ENCODE measurements around the gene SLC9A5.

Gene SLC9A5

GRCh38 chr16:67215706-67216105, 33.1 kb upstream of the SLC9A5 start:
- no peak overlapping the region for H3K4me3 ChIP-seq (ENCODE audit: low read depth, low read length)

DNA sequence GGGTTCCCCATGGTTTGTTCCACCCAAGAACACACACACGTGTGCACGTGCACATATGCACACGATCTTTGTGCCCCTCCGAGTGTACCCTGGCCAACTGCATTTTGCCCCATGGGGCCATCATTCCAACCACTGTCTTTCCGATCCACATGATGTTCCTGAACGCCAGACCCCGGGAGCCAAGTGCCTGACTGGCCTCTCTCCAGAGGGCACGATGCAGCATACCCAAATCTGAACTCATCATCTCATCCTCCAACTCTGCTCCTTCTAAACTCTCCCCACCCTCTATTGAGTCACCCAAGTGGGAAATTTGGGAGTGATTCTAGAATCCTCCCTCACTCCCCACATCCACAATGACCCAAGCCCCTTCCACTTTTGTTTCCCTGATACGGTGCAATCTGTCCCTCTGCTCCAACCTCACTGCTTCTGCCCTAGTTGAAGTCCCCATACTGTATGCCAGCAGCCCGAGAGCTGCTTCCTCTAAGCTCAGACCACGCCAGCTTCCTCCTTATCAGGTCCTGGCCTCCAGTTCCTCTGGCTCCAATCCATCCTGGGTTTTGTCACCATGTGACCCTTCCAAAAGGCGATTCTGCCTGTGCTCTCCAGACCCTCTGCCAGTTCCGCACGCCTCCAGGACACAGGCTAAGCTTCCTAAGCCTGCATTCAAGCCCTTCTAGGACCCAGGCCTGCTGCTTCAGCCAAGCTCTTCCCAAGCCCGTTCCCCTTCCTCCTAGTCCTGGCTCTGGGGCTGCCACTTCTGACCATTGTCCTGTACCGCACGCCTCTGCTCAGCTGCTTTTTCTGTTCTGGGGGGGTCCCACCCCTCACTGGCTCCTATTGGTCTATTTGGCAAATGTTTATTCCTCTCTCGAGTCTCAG, 31.9 kb upstream of the SLC9A5 start:
- TF ChIP-seq CTCF (IDR thresholded peaks at IDR 0.05; ENCODE audit: low read depth, low read length) = no peak
- no peak overlapping the region for H3K4me3 ChIP-seq (ENCODE audit: low read depth, low read length)

More at GRCh38 chr16:67215706-67216105, 33.1 kb upstream of the SLC9A5 start:
- no peak for TF ChIP-seq CTCF (IDR thresholded peaks at IDR 0.05; ENCODE audit: low read depth, low read length)

DNA sequence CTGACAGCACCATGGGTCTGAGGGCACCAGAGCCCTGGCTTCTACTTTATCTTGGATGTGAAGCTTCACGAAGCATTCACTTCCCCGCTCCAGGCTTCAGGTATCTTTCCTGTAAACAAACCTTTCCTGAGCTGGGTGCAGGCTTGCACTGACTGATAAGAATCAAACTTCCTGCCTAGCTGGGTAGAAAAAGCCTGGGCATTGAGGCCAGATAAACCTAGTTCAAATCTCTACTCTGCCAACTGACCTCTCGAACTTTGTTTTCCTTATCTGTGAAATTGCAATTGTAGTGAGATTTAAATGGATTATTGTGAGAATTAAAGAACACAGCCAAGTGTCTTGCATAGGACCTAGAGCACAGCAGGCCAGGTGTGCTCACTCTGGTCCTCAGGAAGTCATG, 24.8 kb upstream of the SLC9A5 start:
- no peak for TF ChIP-seq CTCF (IDR thresholded peaks at IDR 0.05; ENCODE audit: low read depth, low read length)
- H3K4me3 ChIP-seq (ENCODE audit: low read depth, low read length) = no peak overlapping the region

DNA sequence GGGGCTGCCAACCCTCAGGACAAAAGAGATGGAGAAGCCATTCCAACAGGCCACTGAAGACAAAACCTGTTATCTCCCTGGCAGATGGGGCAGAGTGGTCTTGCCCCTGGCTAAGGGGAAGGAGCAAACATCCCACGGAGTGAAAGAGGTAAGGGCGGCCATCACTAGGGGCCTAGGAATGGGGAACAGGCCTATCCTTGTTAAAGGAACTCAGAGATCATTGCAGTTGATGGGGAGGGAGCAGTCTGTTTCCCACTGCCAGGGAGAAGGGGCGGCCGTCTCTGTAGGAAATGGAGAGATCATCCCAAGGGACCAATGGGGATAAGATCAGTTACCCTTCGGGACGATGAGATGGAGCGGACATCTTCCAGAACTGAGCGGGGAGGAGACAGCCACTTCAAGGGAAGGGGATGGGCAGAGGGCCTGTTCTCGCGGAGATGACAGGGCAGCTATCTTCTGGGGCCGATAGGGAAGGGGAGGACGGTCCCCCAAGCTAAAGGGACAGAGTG, 22.4 kb upstream of the SLC9A5 start:
- TF ChIP-seq CTCF (IDR thresholded peaks at IDR 0.05; ENCODE audit: low read depth, low read length) = no peak
- peak overlapping the region; percentile 99 for H3K4me3 ChIP-seq (ENCODE audit: low read depth, low read length)

GRCh38 chr16:67226804-67227566, 21.8 kb upstream of the SLC9A5 start, which contains the start of gene TMEM208:
Gene TMEM208 (plus strand): TSS chr16:67227130. CDS start chr16:67227219, 89 bp downstream.
- TF ChIP-seq CTCF (IDR thresholded peaks at IDR 0.05; ENCODE audit: low read depth, low read length) = no peak

GRCh38 chr16:67227567-67227921, 21.2 kb upstream of the SLC9A5 start:
- TF ChIP-seq CTCF (IDR thresholded peaks at IDR 0.05; ENCODE audit: low read depth, low read length) = no peak
- peak overlapping the region; percentile 99 for H3K4me3 ChIP-seq (ENCODE audit: low read depth, low read length)

More at GRCh38 chr16:67226804-67227566, 21.8 kb upstream of the SLC9A5 start, which contains the start of gene TMEM208:
- peak within 1 kb of the TSS; percentile 99 for H3K4me3 ChIP-seq (ENCODE audit: low read depth, low read length)

Data from WI38 (cell line).